Measurements from ENCODE around the gene GAS2. TPM values are rescaled to one million over a fixed set of nuclear protein-coding genes. Genes with fewer than 3 reads are reported as not detected.

GAS2 gene
- total RNA-seq, 4 donors from 2014 or later = 0.54 to 2.1 (median 1.2) TPM

GRCh38 chr11:22763166-22763565 is 96.8 kb downstream of the GAS2 start:
- intact Hi-C loops (cut with DNase I; ENCODE audit: low total_unique reads) = no loop called here
- H3K4me3 ChIP-seq (ENCODE audit: low read depth, poor library complexity, severe bottlenecking) = no peak overlapping the region
- DNase-seq (ENCODE audit: low spot score in 2 of 2) = no peak
- 63 to 70% methylated on average over 1 of the region's 1 CpG for WGBS, 2 donors
- TF ChIP-seq, protein P1, sequence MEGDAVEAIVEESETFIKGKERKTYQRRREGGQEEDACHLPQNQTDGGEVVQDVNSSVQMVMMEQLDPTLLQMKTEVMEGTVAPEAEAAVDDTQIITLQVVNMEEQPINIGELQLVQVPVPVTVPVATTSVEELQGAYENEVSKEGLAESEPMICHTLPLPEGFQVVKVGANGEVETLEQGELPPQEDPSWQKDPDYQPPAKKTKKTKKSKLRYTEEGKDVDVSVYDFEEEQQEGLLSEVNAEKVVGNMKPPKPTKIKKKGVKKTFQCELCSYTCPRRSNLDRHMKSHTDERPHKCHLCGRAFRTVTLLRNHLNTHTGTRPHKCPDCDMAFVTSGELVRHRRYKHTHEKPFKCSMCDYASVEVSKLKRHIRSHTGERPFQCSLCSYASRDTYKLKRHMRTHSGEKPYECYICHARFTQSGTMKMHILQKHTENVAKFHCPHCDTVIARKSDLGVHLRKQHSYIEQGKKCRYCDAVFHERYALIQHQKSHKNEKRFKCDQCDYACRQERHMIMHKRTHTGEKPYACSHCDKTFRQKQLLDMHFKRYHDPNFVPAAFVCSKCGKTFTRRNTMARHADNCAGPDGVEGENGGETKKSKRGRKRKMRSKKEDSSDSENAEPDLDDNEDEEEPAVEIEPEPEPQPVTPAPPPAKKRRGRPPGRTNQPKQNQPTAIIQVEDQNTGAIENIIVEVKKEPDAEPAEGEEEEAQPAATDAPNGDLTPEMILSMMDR (IDR thresholded peaks at IDR 0.05) = no peak
- TF ChIP-seq POLR2A (IDR thresholded peaks at IDR 0.05) = no peak

DNA sequence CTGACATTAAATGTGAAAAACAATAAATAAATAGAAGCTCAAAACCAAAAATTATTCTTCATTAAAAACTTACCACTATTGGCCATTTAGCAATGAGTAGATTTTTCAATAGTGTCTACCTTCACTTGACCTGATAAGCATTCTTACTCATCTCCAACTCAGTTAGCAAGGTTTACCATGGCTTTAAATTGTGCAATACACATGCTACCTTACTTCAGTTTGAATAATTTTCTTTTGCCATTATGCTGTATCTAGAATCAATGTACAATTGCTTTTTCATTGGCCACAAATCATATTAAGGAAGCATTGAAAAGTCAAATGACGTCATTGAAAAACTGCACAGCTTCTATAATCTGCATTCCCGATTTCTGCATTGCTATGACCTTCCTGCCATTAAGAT is 98.3 kb downstream of the GAS2 start:
- intact Hi-C loops (cut with DNase I; ENCODE audit: low total_unique reads) = no loop called here
- no peak for DNase-seq (ENCODE audit: low spot score in 2 of 2)
- H3K4me3 ChIP-seq (ENCODE audit: low read depth, poor library complexity, severe bottlenecking) = no peak overlapping the region
- 84 to 89% methylated on average over 2 of the region's 2 CpGs for WGBS, 2 donors
- no peak for TF ChIP-seq POLR2A (IDR thresholded peaks at IDR 0.05)
- TF ChIP-seq, protein P1 (IDR thresholded peaks at IDR 0.05) = no peak

- WGBS, 2 donors = 38 to 52% methylated on average over 1 of the region's 1 CpG
- intact Hi-C loops (cut with DNase I; ENCODE audit: low total_unique reads) = no loop called here
- TF ChIP-seq, protein P1 (IDR thresholded peaks at IDR 0.05) = no peak
- no peak for TF ChIP-seq POLR2A (IDR thresholded peaks at IDR 0.05)
- no peak overlapping the region for H3K4me3 ChIP-seq (ENCODE audit: low read depth, poor library complexity, severe bottlenecking)
- DNase-seq (ENCODE audit: low spot score in 2 of 2) = no peak
Measured at GRCh38 chr11:22768281-22768680, 101.9 kb downstream of the GAS2 start.

GRCh38 chr11:22769081-22769480 is 102.7 kb downstream of the GAS2 start:
- TF ChIP-seq, protein P1 (IDR thresholded peaks at IDR 0.05) = no peak
- no peak for TF ChIP-seq POLR2A (IDR thresholded peaks at IDR 0.05)
- no peak for DNase-seq (ENCODE audit: low spot score in 2 of 2)
- 13 to 25% methylated on average over 1 of the region's 1 CpG for WGBS, 2 donors
- intact Hi-C loops (cut with DNase I; ENCODE audit: low total_unique reads) = no loop called here
- H3K4me3 ChIP-seq (ENCODE audit: low read depth, poor library complexity, severe bottlenecking) = no peak overlapping the region

DNA sequence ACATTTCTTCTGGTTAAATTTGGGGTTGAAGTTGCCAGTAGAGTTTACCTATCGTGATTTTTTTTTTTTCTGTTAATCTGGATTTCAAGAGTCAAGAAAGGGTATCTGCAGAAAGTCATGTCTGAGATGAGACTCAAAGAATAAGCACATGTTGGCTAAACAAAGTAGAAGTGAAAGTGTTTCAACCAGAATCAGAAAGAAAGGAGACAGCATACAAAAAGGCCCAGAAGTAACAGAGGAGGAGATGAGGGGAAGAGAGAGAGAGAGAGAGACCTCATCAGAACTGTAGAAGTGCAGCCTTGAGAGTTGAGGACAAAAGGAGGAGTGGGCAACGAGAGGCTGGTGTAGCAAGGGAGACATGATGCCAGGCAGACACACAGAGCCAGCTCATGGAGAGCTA is 108.3 kb downstream of the GAS2 start:
- no peak for TF ChIP-seq POLR2A (IDR thresholded peaks at IDR 0.05)
- TF ChIP-seq, protein P1 (IDR thresholded peaks at IDR 0.05) = no peak
- DNase-seq (ENCODE audit: low spot score in 2 of 2) = no peak
- H3K4me3 ChIP-seq (ENCODE audit: low read depth, poor library complexity, severe bottlenecking) = no peak overlapping the region
- WGBS, 2 donors = 83 to 88% methylated on average over 2 of the region's 2 CpGs
- intact Hi-C loops (cut with DNase I; ENCODE audit: low total_unique reads) = no loop called here

DNA sequence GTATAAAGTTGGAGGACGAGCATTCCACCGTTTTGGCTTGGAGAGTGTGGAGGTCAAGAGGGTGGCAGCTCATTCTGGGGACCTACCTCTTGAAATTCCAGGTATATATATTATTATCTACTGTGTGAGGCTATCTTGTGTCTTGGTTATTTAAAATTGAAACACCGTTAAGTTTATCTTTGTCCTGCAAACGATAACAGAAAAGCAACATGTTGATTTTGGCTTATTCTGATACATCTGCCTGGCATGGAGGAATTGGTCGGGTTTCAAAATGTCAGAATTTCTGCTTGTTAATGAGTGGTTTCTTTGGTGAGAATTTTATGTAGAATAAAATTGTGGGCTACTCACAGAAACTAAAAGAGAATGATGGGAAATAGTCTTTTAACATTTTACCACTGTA is 108.8 kb downstream of the GAS2 start:
- TF ChIP-seq POLR2A (IDR thresholded peaks at IDR 0.05) = no peak
- TF ChIP-seq, protein P1 (IDR thresholded peaks at IDR 0.05) = no peak
- DNase-seq (ENCODE audit: low spot score in 2 of 2) = no peak
- no peak overlapping the region for H3K4me3 ChIP-seq (ENCODE audit: low read depth, poor library complexity, severe bottlenecking)
- intact Hi-C loops (cut with DNase I; ENCODE audit: low total_unique reads) = no loop called here
- WGBS, 2 donors = 86 to 90% methylated on average over 5 of the region's 5 CpGs
